HG03064 (cell line): Measurements from ENCODE around the gene TCF7L2.

ENCODE experiments used
- ATAC-seq: cut with Tn5 transposase; IDR thresholded peaks from one replicate; pipeline ENCODE4 v1.9.1; 2021; ENCODE audit warnings: low read depth; ENCODE audit not compliant: unreplicated experiment

The TCF7L2 gene

DNA sequence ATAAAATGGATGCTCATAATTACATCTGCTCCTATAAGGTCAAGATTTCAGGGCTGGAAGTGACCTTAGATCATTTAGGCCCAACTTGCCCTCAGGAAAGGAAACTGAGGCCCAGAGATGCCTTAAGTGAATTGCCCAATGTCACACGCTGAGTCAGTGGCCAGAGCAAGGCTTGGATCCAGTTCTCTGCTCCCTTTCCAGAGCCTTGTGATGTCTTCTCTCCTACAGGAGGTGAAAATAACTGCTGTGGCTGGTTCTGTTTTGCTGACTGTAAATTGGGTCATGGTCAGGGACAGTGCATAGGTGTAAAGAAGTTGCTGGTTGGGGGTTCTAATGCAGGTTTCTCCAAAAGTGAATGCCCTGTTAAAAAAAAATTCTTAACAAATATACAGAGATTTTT is 91.3 kb downstream of the TCF7L2 start:
- ATAC-seq, result no peak

DNA sequence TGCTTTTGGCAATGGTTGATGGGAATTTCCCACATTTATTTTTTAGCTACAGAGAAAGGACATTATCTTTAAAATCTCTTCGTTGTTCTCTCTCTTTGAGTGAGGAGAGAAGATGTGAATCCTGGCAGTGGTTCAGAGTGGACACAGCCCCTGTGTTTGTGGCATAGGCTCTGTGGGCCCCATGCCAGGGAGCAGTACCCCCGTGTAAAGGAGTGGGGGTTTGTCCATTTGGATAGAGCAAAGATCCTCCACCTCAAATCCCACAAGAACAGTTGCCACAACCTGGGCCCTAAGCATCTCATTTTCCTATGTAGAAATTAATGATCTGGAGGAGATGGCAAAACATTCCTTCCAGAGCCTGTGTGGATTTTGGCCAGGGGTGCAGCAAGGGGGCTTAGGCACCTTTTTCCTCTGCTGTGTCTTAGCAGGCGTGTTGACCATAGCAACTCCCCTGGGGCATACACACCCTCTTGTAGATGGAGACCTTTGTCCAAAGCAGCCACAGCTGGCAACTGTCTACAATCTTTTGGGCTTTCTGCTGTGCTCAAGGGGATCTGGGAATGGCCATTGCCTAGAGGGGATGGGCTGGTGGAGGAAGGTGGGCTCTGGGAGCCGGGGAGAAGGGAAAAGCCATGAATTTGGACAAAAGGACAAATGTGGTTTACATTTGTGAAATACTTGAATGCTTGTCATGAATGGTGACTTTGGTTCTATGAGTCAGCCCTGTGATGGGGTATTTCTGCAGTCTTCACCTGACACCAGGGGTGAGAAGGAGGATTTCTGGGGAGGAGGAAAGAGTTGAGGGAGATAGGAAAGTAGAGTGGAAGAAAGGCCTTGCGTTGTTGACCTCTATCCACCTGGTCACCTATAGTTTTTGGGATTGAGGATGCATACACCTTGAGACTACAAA is 92.0 kb downstream of the TCF7L2 start:
- no peak for ATAC-seq

DNA sequence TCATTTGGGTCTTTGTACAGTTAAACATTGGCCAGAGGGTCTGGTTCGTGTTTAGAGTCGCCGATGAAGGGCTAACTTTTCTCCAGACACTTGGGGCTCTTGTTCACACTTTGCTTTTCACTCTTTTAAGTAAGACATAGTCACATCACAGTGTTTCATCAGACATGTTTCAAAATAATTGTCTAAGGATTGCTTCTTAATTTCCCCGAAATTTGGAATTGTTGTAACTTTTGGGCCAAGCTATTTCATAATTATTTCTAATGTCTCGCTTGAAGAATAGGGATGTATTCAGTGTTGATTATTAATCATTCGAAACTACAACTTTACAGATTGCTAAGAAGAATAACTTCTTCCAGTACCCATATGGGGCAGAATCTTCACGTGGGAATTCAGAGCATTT is 92.8 kb downstream of the TCF7L2 start:
- no peak for ATAC-seq

DNA sequence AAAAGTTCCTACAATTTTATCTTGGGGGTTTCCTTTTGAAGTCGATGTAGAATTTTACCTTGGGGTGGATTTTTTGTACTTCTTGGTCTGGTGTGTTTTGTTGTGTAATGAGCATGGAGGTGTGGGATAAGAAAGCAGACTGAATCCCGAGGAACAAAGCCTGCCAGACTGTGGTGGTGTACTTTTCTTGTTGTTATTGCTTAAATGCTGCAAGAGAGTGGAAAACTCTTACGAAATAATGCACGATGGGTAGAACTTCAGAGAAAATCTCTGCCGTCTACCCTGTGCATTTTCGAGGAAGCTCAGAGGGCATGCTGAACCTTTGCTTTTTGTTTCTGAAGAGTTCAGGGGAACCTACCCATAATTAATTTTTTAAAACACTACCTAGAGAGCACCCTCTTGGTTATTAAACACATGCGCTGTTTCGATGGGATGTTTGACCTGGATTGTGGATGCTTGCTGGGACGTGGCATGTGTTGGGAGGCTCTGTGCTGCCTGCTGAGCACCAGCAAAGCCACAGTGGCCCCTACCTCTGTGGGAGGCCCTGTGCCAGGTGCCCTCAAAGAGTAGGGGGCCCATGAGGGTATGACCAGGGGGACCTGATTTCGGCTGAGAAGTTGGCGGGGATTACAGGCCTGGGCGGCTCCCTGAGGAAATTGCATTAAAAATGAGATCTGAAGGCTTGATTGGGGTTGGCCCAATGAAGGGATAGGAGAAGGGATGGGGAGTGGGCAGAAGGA is 94.1 kb downstream of the TCF7L2 start:
- ATAC-seq, result no peak

DNA sequence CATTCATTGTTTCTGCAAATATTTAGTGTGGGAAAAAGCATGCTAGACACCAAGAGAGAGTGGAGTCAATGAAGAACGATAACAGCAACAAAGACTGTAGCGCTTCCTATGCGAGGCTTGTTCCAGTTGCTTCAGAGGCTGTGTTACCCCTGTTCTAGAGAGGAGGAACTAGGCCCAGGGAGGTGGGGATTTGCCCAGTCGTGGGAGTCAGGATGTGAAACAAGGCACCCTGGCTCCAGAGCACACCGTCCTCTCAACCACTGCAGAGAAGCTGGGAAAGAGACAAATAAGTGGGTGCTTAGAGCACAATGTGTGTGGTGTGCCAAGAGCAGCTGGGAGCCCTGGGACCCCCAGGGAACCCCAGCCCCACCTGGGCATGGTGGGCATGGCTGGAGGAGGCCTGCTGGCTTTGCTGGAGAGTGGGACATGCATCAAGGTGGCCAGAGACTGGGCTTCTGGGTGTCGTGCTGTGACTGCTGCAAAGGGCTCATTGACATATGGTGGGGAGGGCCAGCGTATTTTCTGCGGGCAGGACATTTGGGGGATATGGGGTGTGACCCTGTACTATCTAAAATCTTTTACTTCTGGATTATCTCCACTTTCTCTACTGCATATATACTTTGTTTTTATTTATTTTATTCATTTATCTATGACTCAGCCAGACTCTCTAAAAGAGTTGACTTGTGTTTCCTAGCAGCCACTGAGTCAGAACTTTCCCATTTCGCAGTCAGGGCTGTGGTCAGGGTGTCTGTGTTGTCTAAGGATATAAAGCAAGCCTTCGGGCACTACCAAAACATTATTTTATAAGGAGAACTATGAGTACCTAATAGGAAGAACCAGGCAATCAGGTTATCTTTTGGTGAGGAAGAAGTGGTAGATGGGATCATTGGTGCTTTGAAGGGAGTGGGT is 95.4 kb downstream of the TCF7L2 start:
- ATAC-seq, result no peak

DNA sequence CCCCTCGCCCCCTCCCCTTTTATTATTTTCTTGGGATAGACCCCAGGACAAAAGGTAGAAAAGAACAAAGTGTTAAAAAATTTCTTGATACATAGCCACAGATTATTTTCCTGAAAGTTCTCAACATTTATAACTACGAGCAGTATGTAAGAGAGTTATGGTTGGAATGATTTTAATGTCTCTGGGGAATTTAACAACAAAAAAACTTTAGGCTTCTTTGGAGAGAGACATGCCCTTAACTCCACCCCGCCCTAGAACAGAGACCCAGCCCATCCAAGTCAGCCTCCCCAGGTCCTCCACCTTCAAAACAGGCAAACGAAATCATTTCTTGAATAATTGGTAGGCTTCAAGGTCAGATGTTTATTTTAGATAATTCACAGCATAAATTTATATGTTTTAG is 97.1 kb downstream of the TCF7L2 start:
- no peak for ATAC-seq

DNA sequence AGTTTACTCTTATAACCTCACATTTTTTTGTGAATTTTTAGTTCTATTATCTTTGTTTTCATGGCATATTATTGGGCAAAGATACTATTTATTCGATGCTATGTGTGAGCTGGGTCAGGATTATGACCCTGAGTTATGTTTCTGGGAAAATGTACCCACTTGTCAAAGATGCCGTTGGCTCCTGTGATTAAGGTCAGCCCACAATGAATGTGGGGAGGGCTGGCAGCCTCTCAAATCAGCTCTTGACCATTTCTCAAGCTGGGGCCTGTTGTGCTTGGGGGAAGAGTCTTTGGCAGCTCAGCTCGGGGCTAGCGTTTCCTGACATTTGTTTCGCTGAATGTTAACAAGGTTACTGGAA is 97.5 kb downstream of the TCF7L2 start:
- ATAC-seq, result no peak

DNA sequence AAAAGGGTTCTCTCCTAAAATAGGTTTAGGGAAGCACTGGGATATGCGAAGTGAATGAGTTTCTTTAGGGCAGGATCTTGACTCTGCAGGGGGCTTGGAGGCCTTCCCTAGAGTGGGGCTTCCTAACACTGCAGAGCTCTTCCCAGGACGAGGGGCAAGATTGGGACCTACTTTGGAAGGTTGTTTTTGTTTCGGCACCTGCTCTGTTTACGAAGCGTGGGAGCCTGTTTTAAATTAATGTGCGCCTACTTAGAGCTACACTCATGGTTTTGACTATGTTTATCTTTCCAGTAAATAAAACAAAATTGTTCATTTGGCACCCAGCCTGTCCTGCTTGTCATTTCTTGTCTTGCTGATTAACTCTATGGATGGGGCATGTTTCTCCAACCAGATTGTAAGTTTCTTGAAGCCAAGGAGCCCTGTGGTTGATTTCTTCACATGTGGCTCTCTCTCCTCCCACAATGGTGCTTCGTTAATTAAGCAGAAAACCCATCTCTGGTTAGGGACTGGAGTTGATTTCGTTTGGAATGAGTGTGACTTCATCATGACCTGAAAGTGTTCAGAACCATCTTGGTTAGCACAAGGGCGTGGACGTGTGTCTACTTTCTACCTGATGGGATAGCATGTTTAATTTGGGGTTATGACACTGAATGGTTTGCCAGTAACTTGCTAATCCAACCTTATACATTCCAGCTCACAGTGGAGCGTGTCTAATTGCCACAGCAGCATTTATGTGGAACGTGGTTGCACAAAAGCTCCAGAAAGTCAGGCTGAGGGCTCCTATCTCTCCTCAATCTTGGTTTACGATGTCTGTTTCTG is 98.1 kb downstream of the TCF7L2 start:
- no peak for ATAC-seq

DNA sequence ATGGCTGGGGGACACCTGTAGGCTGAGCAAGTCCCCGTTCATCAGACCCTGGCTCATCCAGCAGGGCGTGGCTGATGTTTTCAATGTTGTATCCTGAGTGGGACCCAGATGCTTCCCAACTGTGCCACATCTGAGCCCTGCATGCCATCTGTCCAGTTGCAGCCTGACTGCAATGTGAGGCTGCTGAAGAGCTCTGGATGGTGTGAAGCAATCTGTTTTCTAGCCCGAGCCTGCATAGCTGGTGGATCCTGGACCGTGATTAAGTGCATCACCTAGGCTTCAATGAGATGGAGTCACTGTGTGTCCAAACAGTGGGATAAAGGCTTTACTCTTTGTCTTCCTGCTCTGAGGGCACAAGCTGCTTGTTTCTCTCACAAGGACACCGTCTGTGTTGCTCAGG is 99.8 kb downstream of the TCF7L2 start:
- no peak for ATAC-seq

DNA sequence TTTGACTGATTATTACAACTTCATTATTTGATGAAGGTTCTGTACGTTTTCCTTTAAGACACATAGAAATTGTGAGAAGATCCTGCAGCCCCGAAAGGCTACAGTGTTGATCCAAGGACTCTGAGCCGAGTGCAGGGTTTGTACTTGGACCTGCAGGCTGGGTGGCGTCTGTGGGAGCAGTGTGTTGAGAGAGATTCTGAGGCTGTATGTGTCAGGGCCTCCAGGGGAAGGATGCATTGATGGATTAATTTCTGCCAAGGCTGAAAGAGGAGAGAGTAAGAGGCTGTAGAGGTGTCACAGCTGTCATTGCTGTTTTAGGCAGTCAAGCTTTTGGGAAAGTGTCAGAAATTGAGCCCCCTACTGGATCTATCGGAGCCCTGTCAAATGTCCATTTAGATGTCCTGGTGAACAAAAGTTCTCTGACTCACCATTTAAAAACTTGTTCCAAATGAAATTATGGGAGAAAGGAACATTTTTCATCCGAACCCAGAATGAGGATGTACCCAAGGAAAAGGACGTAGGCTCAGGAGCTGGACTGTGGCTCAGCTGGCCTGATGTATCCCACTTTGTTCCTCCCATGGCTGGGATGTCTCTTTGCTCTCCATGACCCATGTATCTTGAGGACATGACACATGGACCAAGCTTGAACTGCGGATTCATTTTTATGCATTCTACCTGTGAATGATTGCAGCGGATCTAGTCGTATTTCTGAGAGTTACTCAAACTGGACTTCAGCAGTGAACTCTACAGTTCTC is 102.2 kb downstream of the TCF7L2 start:
- ATAC-seq, result no peak

DNA sequence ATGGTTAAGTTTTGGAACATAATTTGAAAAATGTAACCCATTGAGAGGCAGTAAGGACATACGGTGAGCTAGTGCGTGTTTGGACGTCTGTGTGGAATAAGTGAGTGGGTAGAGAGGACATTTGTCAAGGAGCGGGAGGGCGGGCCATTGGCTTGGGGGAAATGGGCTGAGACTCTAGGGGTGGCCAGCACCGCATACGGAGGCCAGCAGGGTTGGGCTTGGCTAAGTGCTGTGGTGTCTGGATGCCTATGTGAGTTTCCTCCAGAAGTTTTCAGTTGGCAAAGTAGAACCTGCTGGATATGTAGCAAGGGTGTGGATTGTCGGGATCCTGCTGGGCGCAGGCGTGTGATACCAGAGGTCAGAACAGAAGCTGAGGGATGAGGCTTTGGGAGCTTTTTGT is 103.0 kb downstream of the TCF7L2 start:
- ATAC-seq, result no peak

DNA sequence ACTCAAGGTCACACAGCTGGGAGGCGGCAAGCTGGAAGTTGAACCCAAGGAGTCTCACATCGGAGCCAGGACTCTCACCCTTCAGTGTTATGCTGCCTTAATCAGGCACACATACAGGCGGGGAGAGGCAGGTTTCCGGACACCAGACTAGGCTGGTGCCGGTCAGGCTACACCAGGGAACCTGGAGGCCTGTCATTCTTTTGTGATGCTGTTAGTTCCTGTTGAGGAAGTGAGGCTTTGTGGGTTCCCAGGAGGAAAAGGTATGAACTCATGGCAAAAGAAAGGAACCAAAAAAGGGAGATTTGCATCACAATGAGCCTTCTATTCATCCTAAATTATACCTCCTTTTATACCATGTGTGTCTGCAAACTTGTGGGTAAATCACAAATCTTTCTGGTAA is 103.8 kb downstream of the TCF7L2 start:
- ATAC-seq, result no peak

DNA sequence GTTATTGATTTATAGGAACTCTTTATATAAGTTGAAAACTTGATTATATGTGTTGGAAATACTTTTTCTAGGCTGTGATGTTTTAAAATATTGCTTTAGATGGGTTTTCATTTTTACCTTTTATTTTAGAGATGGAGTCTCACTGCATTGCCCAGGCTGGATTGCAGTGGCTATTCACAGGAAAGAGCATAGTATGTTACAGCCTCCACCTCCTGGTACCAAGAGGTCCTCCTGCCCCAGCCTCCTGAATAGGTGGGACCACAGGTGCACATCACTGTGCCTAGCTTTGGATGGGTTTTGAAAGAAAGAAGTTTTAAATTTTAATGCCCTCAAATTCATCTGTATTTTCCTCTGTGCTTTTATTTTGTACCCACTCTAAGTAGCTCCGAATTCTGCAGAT is 105.4 kb downstream of the TCF7L2 start:
- no peak for ATAC-seq

DNA sequence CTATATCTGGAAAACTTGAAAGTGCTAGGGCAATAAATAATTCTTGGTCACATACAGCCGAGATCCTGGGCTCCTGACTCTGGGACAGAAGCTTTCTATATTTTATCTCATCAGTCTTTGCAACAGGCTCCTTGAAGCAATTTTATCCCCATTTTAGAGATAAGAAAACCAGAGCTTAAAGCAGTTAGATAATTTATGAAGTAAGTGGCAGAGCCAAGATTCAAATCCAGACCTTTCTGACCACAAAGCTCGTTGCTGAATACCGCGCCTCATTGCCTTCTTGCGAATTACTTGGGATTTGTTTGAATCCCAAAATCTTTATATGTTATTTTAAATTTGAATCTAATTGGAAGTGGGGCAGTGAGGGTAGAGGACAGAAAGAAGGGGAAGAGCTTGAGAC is 106.0 kb downstream of the TCF7L2 start:
- no peak for ATAC-seq

DNA sequence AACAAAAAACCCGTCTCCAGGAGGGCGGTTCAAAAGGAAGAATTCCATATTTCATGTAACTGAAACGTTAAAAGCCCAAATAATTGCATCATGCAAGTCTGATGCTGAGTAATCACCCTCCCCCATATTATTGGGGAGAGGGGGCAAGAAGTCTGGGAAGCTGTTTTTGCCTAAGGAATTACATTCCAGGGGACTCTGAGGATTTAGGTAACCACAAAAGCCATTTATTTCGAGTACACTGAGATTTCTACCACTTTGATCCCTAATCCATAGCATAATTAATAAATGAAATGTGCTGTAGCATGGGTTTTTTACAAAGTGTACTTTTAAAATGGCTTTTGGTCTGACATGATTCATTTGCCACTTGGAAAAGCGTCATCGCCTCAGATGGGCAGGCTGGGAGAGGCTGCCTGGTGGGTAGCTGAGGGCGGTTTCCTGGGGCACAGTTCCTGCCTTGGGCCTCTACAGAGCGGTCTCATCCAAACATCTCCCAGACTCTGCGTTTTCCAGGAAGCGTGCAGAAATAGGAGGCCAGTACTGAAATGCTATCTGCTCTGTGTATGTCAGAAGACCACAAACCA is 106.5 kb downstream of the TCF7L2 start:
- ATAC-seq, result no peak

DNA sequence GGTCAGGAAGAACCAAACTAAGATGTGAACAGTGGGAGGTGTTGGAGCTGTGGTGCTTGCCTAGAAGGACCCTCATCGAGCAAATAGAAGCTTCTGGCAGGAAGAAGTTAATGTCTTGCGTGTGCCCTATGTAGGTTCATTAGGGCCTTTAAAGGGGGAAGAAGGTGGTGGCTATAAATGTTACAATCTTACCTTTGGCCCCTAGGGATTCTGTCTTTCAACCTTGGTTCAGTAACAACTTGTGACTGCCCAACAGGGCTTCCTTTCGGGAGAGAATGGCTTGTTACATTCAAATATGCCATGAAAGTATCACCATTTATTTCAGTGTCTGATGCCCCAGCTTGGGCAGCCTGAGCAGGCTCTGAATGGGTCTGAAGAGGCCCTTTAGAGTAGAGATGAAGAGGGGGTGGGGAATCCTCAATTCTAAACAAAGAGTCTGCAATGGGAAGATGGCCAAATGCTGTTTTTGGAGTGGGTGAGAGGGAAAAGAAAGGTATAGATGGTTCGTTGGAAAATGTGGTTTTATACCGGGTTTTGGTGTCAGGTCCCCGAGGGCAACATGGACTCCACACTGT is 108.0 kb downstream of the TCF7L2 start:
- ATAC-seq, result no peak

DNA sequence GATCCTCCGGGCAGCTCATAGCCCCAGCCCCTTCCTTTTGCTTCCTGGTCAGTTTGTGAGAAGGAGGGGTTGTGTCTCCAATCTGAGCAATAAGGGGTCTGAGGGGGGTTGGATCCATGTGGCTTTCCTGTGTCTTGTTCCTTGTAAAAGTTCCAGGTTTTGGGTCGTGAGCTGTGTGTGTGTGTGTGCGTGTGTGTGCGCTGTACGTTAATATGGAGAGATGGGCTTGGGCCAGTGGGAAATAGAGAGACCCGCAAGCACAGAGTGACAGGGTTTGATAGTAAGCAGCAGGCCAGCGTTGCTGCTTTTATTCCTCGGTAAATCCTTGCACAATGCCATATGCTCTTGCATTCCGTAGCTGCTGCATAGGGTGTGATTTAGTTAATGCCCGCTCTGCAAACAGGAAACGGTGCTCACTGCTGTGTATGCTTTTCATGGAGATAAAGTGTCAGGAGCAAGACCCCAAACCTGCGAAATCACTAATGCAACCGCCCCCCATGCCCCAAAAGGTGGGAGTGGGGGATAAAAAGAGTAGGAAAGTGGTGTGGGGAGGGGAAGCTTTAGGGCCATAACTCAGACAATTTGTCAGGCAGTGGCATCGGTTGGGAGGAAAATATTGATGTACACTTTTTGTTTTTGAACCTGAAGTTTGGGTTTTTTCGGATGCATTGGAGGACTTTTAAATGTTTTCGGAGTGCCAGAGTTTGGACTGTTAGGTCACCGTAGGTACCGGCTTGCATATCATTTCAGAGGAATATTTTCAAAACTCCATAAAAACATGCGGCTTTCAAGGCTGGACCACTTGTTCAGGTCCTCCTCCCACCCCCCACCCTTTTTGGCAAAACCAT is 108.7 kb downstream of the TCF7L2 start:
- no peak for ATAC-seq

DNA sequence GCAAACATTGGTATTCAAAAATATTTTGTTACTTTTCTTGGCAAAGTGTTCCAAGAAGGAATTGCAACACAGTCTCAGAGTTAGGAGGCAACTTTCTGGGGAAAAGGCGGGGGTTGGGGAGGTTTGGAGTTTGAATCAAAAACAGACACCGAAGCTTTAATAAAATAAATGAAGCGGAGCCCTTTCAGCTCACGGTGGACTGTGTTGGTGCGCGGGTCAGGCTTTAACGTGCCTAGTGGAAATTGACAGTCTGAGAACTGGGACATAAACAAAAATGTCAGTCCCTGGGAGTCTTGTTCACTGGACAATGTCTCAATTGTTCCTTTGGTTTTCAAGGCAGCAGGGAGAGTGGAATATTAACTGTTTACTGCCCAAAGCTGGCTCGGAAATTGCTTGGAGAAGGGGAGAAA is 109.3 kb downstream of the TCF7L2 start:
- no peak for ATAC-seq
